KMS-11 (cell line): ENCODE measurements around the gene CMIP.

Experiments
- H2AFZ ChIP-seq: fragments of 200-600 bp; sonication (generic); 2 replicates; pipeline ENCODE4 v1.6.1; 2016; ENCODE audit warnings: antibody characterized with exemption, mixed run types, low read depth
- H3K27ac ChIP-seq: fragments of 200-600 bp; sonication (generic); 2 replicates; pipeline ENCODE4 v1.6.1; 2016; ENCODE audit warnings: mild to moderate bottlenecking, mixed run types
- H3K27me3 ChIP-seq: fragments of 200-600 bp; sonication (generic); 2 replicates; pipeline ENCODE4 v1.6.1; 2017; ENCODE audit warnings: mild to moderate bottlenecking, low read depth, mixed run types, moderate library complexity; ENCODE audit not compliant: insufficient read depth
- H3K36me3 ChIP-seq: fragments of 200-600 bp; sonication (generic); 2 replicates; pipeline ENCODE4 v1.6.1; 2017; ENCODE audit warnings: mild to moderate bottlenecking, mixed run types; ENCODE audit not compliant: insufficient read depth
- H3K4me1 ChIP-seq: fragments of 200-600 bp; sonication (generic); 2 replicates; pipeline ENCODE4 v1.6.1; 2016; ENCODE audit warnings: mild to moderate bottlenecking, low read depth, mixed run types; ENCODE audit not compliant: poor library complexity, severe bottlenecking
- H3K4me2 ChIP-seq: fragments of 200-600 bp; sonication (generic); 2 replicates; pipeline ENCODE4 v1.7.0; 2016; ENCODE audit warnings: mild to moderate bottlenecking, mixed run types
- H3K4me3 ChIP-seq: fragments of 200-600 bp; sonication (generic); IDR thresholded peaks from 2 replicates; pipeline ENCODE4 v1.6.1; 2017; ENCODE audit warnings: low read depth, low read length, mixed read lengths; ENCODE audit not compliant: insufficient read depth
- H3K79me2 ChIP-seq: fragments of 200-600 bp; sonication (generic); 2 replicates; pipeline ENCODE4 v1.6.1; 2016; ENCODE audit warnings: low read depth, mixed run types; ENCODE audit not compliant: insufficient read depth
- H3K9ac ChIP-seq: fragments of 200-600 bp; sonication (generic); 2 replicates; pipeline ENCODE4 v1.6.1; 2016; ENCODE audit warnings: mild to moderate bottlenecking, mixed run types
- H4K20me1 ChIP-seq: fragments of 200-600 bp; sonication (generic); 2 replicates; pipeline ENCODE4 v1.6.1; 2016; ENCODE audit warnings: mild to moderate bottlenecking, mixed run types; ENCODE audit not compliant: insufficient read depth
- TF ChIP-seq, protein P1 (sequence below): fragments of 200-600 bp; sonication (generic); conservative IDR thresholded peaks from 2 replicates; pipeline ENCODE4 v1.6.1; 2017; ENCODE audit warnings: low read depth, mild to moderate bottlenecking, antibody characterized with exemption, low read length, moderate library complexity, mixed read lengths

Gene CMIP

GRCh38 chr16:81630635-81631031 lies 186.0 kb downstream of the CMIP start:
- Histone ChIP-seq H3K79me2 (peaks cover 25% of the 10 kb centered on the region), H2AFZ (no peak overlapping the region), H3K4me3 (no peak overlapping the region), H3K27ac (no peak overlapping the region), H3K4me1 (peaks cover 39% of the 10 kb centered on the region), H3K27me3 (no peaks in the 10 kb centered on the region), H3K4me2 (no peak overlapping the region), H4K20me1 (no peaks in the 10 kb centered on the region), H3K9ac (no peak overlapping the region), H3K36me3 (no peaks in the 10 kb centered on the region)
- TF ChIP-seq, protein P1, sequence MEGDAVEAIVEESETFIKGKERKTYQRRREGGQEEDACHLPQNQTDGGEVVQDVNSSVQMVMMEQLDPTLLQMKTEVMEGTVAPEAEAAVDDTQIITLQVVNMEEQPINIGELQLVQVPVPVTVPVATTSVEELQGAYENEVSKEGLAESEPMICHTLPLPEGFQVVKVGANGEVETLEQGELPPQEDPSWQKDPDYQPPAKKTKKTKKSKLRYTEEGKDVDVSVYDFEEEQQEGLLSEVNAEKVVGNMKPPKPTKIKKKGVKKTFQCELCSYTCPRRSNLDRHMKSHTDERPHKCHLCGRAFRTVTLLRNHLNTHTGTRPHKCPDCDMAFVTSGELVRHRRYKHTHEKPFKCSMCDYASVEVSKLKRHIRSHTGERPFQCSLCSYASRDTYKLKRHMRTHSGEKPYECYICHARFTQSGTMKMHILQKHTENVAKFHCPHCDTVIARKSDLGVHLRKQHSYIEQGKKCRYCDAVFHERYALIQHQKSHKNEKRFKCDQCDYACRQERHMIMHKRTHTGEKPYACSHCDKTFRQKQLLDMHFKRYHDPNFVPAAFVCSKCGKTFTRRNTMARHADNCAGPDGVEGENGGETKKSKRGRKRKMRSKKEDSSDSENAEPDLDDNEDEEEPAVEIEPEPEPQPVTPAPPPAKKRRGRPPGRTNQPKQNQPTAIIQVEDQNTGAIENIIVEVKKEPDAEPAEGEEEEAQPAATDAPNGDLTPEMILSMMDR: no peak

DNA sequence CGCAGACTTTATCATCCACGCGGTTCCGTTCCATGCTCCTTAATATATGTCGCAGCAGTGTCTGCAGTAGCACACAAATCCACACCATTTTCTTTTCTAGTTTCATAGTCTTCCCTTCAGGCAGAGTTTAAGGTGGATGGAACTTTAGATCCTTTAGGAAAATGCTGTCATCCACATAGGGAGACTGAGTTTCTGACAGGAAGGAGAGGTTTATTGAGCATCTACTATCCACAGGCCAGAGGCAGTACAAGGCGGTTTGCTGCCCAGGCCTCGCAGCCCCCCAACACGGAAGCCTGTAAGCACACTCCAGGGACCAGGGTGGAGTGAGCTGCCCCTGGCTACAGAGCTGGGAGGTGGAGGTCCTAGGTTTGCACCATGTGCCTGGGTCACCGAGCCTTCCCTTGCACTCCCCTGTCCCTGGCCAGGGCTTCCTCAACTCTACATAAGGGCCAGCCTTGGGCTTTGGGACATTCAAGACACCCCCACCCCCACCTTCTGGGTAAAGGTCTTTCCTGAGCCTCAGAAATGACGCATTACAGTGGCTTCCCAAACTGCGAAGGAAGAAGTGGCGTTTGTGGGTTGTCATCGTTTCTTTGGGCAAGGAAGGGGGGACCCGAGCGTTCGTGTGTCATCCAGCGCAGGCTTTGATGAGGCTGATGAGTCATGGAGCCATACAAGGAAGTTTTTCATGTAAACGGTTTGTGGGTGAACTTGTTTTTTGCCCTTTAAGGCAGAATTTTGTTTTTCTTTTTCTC lies 188.0 kb downstream of the CMIP start:
- no peak overlapping the region for H2AFZ ChIP-seq
- H3K79me2 ChIP-seq: peaks cover 35% of the 10 kb centered on the region
- no peak overlapping the region for H3K9ac ChIP-seq
- peaks cover 39% of the 10 kb centered on the region for H3K4me1 ChIP-seq
- H3K27me3 ChIP-seq: no peaks in the 10 kb centered on the region
- no peaks in the 10 kb centered on the region for H4K20me1 ChIP-seq
- H3K27ac ChIP-seq: peak overlapping the region; percentile 42; the same call in 1 of the 2 replicates
- TF ChIP-seq, protein P1: no peak
- no peaks in the 10 kb centered on the region; the same call in 1 of the 2 replicates for H3K36me3 ChIP-seq
- H3K4me3 ChIP-seq: no peak overlapping the region
- peak overlapping the region; percentile 74; the same call in 1 of the 2 replicates for H3K4me2 ChIP-seq

- Histone ChIP-seq H3K4me1 (peaks cover 39% of the 10 kb centered on the region), H3K79me2 (peaks cover 39% of the 10 kb centered on the region), H3K4me2 (peak overlapping the region; percentile 74; the same call in 1 of the 2 replicates), H4K20me1 (no peaks in the 10 kb centered on the region), H3K9ac (no peak overlapping the region), H3K27ac (peak overlapping the region; percentile 42; the same call in 1 of the 2 replicates), H3K4me3 (no peak overlapping the region), H2AFZ (no peak overlapping the region), H3K27me3 (no peaks in the 10 kb centered on the region), H3K36me3 (no peaks in the 10 kb centered on the region; the same call in 1 of the 2 replicates)
- TF ChIP-seq, protein P1: peak; percentile 47
Measured at GRCh38 chr16:81633147-81633619, 188.6 kb downstream of the CMIP start.

DNA sequence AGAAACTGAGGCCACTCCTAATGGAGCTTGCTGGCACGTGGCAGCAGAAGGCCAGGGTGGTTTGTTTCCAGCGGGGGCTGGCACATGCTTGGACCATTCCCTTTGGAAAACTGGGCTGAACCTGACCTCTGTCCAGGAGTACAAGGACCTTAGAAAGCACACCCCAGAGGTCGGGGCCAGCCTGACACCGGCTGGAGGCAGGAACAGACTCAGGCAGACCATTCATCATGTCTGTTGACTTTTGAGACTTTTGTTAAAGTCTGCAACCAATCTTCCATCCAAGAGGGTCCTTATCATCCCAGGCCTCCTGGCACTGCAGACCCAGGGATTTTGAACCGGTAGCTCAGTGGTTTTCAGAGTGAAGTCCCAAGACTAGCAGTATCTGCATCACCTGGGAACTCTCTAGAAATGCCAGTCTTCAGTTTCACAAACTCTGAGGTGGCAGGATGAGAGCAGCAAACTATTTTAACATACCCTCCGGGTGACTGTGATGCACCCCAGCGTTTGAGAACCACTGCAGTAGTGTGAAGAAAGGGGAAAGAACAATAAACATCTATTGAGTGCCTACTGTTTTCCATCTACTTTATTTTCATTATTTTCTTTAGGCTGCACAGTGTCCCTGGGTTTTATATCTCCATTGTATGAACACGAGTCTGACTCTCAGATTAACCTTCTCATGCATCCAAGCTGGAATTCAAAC lies 189.2 kb downstream of the CMIP start:
- H3K9ac ChIP-seq: no peak overlapping the region

More for the DNA sequence above, 189.2 kb downstream of the CMIP start:
- Histone ChIP-seq H3K4me3 (no peak overlapping the region), H3K36me3 (no peaks in the 10 kb centered on the region; the same call in 1 of the 2 replicates), H3K79me2 (peaks cover 44% of the 10 kb centered on the region), H4K20me1 (no peaks in the 10 kb centered on the region), H2AFZ (no peak overlapping the region), H3K4me2 (peak overlapping the region; percentile 74), H3K27me3 (no peaks in the 10 kb centered on the region), H3K27ac (peak overlapping the region; percentile 42; the same call in 1 of the 2 replicates), H3K4me1 (peaks cover 39% of the 10 kb centered on the region)
- TF ChIP-seq, protein P1: no peak
